HG02642 (cell line): ENCODE results near the gene SPECC1L.

Source experiments
- ATAC-seq: cut with Tn5 transposase; IDR thresholded peaks from one replicate; pipeline ENCODE4 v1.9.1; 2021; ENCODE audit warnings: mild to moderate bottlenecking; ENCODE audit not compliant: unreplicated experiment, poor library complexity

Gene SPECC1L

GRCh38 chr22:24410110-24410856 lies 139.7 kb downstream of the SPECC1L start:
- ATAC-seq: no peak

- no peak for ATAC-seq
These were observed 140.8 kb downstream of the SPECC1L start for GRCh38 chr22:24411256-24412004.

DNA sequence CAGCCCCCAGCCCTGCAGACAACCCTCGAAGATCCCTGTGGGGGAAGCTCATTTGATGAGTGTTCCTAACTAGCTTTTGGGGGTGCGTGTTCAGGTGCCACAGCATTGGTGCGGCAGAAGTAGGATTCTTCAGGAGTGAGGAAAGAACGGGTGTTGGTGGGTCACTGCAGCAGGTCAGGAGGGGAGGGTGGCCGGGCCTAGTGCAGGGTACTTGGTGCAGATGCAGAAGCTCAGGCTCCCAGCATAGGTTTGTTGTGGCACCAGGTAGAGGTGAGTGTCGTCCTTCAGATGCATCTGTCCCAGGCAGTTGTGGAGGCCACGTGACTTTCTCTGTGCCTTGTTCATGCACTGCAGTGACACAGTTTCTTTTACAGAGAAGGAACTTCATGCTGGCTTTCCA lies 141.6 kb downstream of the SPECC1L start:
- ATAC-seq: no peak

DNA sequence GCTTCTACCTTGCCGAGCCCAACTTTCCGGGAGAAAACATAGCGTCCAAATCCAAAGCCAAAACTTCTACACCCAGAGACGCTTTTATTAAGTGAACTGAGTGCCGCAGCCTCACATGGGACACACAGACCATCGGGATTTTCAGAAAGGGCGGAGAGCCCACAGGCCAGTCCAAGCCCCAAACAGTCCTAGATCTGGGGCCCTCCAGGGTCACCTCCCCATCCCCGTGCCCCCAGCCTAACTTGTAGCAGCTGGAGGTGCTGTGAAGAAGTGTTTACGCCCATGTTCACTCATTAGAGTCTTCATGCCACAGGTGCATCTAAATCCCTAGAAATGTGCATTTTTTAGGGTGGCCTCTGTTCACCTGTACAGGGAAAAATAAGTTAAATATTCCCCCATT lies 142.6 kb downstream of the SPECC1L start:
- no peak for ATAC-seq

DNA sequence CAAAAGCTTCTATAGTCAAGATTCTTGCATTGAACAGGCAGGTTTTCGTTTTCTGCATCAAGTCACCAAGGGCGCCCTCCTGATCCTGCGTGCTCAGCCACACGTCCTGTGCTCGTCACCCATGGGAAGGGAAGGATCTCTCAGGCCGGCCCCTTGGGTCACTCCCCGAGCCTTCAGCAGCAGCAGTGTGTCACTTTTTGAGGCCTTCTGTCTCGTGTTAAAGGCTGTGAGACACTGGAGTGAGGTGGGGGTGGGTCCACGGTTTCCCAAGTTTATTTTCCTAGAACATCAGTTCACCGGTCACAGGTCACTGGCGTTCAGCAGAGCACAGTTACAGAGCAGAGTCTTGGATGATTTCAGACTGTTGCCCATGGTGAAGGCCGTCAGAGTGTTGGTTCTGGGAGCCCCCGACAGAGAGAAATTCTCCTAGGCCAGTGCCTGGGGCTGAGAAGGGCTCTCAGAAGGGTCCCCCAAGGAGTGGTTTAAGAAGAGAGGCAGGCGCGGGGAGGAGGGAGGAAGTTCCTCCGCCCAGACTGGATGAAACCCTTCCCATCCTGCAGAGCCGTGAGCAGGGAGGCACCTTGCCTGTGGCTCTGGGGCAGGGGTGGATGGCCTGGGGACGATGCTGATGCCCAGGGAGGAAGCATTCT lies 143.2 kb downstream of the SPECC1L start:
- no peak for ATAC-seq

DNA sequence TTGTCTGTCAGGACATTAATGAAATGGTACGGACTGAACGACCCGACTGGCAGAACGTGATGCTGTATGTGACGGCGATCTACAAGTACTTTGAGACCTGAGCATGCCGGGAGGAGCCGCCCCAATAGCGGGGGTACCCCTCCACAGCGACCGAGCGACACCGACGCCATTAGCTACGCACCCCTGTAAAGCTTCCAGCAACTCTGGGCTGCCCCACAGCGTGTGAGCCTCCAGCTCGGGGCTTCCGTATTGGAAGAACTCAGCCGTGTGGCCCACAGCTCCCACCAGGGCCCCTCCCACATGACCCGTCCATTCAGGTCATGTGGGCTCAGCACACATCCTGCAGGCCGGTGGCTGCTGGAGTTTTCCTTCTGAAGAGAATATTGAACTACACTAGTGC lies 143.9 kb downstream of the SPECC1L start:
- no peak for ATAC-seq

- ATAC-seq: no peak
These were observed 144.6 kb downstream of the SPECC1L start for GRCh38 chr22:24414984-24415945.

- ATAC-seq: no peak
These were observed 145.5 kb downstream of the SPECC1L start for GRCh38 chr22:24416095-24416494.

DNA sequence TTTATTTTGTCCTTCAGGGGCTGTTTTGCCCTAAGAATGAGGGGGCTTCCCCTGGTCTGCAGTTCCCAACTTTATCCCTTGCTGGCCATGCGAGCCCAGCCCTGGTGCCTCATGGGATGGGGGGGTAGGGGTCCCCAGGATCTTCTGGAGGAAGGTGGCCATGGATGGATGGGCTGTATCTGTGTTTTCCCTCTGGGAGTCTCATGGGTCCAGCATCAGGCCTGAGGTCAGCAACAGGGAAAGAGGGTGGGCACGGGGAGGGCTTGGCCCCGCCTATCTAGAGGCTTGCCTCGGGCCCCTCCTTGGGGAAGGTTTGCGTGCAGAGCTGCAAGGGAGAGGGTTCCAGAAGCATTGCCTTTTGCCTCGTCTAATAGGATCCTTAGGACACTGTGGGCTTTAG lies 146.0 kb downstream of the SPECC1L start:
- no peak for ATAC-seq

GRCh38 chr22:24417200-24417599 lies 146.6 kb downstream of the SPECC1L start:
- no peak for ATAC-seq

- ATAC-seq: no peak
These were observed 147.4 kb downstream of the SPECC1L start for GRCh38 chr22:24417901-24418641.

- no peak for ATAC-seq
These were observed 148.3 kb downstream of the SPECC1L start for GRCh38 chr22:24418786-24419474.

- no peak for ATAC-seq
These were observed 148.8 kb downstream of the SPECC1L start for GRCh38 chr22:24419475-24419850.

- no peak for ATAC-seq
These were observed 149.7 kb downstream of the SPECC1L start for GRCh38 chr22:24420072-24420976.

GRCh38 chr22:24420977-24421343 lies 150.3 kb downstream of the SPECC1L start:
- ATAC-seq: no peak

DNA sequence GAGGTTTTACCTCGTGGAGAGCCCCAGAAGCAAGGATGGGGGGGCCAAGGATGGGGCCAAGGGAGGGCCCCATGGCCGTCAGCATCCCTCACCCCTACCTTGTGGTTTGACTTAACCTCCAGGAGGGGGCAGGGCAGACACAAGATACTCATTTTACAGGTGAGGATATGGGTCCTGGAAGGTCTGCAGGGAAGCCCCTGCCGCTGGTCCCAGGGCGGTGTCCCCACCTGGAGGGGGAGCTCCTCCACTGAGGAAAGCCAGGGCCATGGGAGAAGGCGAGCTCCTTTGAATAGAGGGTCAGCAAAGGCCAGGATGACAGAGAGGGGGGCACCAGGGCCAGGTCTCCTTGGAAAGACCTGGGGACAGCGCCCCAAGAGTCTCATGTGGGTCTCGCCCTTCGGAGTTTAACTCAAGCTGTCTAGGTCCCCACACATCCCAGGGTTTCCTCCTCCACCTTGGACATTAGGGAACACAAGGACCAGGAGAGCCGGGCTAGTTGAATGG lies 150.8 kb downstream of the SPECC1L start:
- ATAC-seq: no peak

DNA sequence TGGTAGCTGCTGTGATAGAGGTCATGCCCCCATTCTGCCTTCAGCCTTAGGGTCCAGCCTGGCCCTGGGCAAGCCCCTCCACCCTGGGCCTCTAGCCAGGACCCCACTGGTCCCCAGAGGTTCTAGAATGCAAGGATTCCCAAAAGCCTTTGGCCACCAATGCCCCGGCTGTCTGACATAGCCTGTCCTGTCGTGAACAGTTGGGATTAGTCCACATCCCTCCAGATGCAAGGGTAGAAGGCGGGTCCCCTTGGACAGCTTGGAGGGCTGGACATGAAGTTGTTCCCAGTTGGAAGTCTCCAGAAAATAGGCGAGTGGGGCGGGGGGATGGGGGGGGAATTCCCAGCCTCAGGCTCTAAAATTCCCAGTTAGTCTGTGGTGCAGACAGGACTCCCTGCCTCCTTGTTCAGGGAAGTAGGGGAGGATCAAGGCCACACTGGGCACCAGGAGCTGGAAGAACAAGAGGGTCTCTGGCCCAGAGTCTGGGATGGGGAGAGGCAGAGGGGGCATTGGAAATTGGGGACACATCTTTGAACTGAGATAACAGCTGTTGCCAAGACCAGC lies 151.6 kb downstream of the SPECC1L start:
- ATAC-seq: no peak
